Measurements from ENCODE around the gene ZNF213. TPM values are rescaled to one million over a fixed set of nuclear protein-coding genes. Genes with fewer than 3 reads are reported as not detected.

ZNF213 gene
- total RNA-seq, 1 experiment from 2014 or later, result 5.8 TPM

- no peak for DNase-seq (ENCODE audit: low spot score)
These were observed 56.1 kb downstream of the ZNF213 start for GRCh38 chr16:3190949-3191353.

Small RNAs within 50 kb of the gene (small RNA-seq; reads per million reads assigned to genes)
- gene RNU1-22P, result 0.22 reads per million

Other genes with a start within 250 kb of the ZNF213 start
- gene FLYWCH1, start 223.1 kb upstream of the ZNF213 start, total RNA-seq (2014; rRNA removed; shearing (Covaris generic)), result 25.8 and 30.1 TPM in 2 replicates
- gene KREMEN2, start 170.8 kb upstream of the ZNF213 start, total RNA-seq (2014; rRNA removed; shearing (Covaris generic)), result 0.08 and 0.31 TPM in 2 replicates
- 97.9 and 106 TPM in 2 replicates for gene PAQR4, start 165.7 kb upstream of the ZNF213 start, total RNA-seq (2014; rRNA removed; shearing (Covaris generic))
- 86.3 and 92.1 TPM in 2 replicates for gene PKMYT1, start 154.6 kb upstream of the ZNF213 start, total RNA-seq (2014; rRNA removed; shearing (Covaris generic))
- 2.6 and 4.7 TPM in 2 replicates for gene CLDN9, start 122.1 kb upstream of the ZNF213 start, total RNA-seq (2014; rRNA removed; shearing (Covaris generic))
- not detected in 2 replicates for gene CLDN6, start 116.8 kb upstream of the ZNF213 start, total RNA-seq (2014; rRNA removed; shearing (Covaris generic))
- gene TNFRSF12A, start 114.7 kb upstream of the ZNF213 start, total RNA-seq (2014; rRNA removed; shearing (Covaris generic)), result 709 and 783 TPM in 2 replicates
- gene HCFC1R1, start 111.1 kb upstream of the ZNF213 start, total RNA-seq (2014; rRNA removed; shearing (Covaris generic)), result 32.0 and 39.4 TPM in 2 replicates
- 54.9 and 58.5 TPM in 2 replicates for gene THOC6, start 111.0 kb upstream of the ZNF213 start, total RNA-seq (2014; rRNA removed; shearing (Covaris generic))
- 40.5 and 50.1 TPM in 2 replicates for gene BICDL2, start 98.1 kb upstream of the ZNF213 start, total RNA-seq (2014; rRNA removed; shearing (Covaris generic))
- 0.05 TPM in 1 of 2 replicates, not detected in the other for gene MMP25, start 88.5 kb upstream of the ZNF213 start, total RNA-seq (2014; rRNA removed; shearing (Covaris generic))
- 5.0 and 8.5 TPM in 2 replicates for gene IL32, start 69.4 kb upstream of the ZNF213 start, total RNA-seq (2014; rRNA removed; shearing (Covaris generic))
- not detected in 2 replicates for gene ZSCAN10, start 35.7 kb upstream of the ZNF213 start, total RNA-seq (2014; rRNA removed; shearing (Covaris generic))
- gene ZNF205, start 22.4 kb upstream of the ZNF213 start, total RNA-seq (2014; rRNA removed; shearing (Covaris generic)), result 26.7 and 33.3 TPM in 2 replicates
- gene OR1F1, start 53.2 kb downstream of the ZNF213 start, total RNA-seq (2014; rRNA removed; shearing (Covaris generic)), result not detected in 2 replicates
- gene ZNF200, start 100.1 kb downstream of the ZNF213 start, total RNA-seq (2014; rRNA removed; shearing (Covaris generic)), result 5.6 and 8.6 TPM in 2 replicates
- gene MEFV, start 121.6 kb downstream of the ZNF213 start, total RNA-seq (2014; rRNA removed; shearing (Covaris generic)), result 0.13 TPM in 1 of 2 replicates, not detected in the other
- 102 and 106 TPM in 2 replicates for gene ZNF263, start 148.5 kb downstream of the ZNF213 start, total RNA-seq (2014; rRNA removed; shearing (Covaris generic))
- not detected in 2 replicates for gene TIGD7, start 170.4 kb downstream of the ZNF213 start, total RNA-seq (2014; rRNA removed; shearing (Covaris generic))
- gene ZNF75A, start 170.5 kb downstream of the ZNF213 start, total RNA-seq (2014; rRNA removed; shearing (Covaris generic)), result 0.41 and 0.91 TPM in 2 replicates
- gene OR2C1, start 220.9 kb downstream of the ZNF213 start, total RNA-seq (2014; rRNA removed; shearing (Covaris generic)), result not detected in 2 replicates

Measured in HT-29 (cell line).